ENCODE data around the gene LIN54.
"Not testable (repeated sequence)": the region's sequence is repeated elsewhere in the genome, so short reads cannot be mapped to it uniquely, and the experiment has no call there.

Gene LIN54

DNA sequence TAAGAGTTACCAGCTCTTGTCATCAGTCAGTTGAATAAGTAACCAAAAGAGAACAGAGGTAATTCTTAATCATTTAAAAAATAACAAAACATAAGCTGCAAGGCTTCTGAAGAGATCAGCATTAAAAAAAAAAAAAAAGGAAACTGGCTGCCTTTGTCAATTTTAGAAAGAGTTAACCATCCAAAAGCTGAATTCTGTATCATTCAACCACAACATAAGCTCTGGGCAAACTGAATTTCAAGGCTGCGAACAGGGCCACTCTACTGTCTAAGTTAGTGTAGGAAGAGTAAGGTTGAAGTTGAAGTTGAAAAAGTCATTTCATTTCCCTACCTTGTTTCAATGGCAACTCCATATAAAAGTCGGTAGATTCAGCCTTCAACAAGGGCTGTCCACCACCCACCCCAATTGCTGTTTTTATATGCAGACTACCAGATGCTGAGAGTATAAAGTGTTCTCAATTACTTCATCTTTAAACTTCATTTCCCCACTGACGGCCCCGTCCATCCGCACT lies 1.1 kb upstream of the LIN54 start:
- no peak for DNase-seq

DNA sequence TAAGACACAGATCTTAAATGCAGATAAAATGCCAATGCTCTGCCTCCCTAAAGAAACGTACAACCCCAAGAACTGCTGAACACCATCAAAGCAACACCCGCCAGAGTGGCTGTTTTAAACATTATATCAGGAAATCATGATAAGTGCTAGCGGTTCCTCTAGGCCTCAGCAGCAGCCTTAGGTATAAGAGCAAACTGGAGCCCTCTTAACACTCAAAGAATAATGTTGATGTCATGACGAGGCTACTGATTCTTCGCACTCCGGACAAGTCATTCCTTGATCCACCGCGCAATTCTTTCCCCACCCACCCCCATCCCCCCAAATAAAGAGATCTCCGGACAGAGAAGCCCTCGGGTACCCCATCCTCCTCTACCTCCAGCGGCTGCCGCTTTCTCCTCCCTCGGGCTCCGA lies 507 bp downstream of the LIN54 start:
- DNase-seq: no peak

DNA sequence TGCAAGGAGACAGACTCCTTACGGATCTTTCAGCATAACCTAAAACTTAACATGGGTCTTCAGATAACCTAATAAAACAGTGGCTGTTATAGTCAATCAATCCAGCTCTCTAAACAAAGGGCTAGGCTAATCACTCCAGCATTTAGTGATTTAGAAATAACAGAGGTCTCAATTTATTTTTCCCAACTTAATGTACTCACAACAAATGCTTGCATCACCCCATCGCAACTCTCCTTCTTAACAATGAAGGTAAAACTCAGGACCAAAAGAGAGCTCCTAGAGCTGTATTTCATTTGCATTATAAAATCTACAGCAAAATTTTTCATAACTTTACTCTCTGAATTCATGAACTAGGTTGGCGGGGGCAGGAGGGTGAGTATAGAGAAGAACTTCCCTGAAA lies 1.1 kb downstream of the LIN54 start:
- no peak for DNase-seq

DNA sequence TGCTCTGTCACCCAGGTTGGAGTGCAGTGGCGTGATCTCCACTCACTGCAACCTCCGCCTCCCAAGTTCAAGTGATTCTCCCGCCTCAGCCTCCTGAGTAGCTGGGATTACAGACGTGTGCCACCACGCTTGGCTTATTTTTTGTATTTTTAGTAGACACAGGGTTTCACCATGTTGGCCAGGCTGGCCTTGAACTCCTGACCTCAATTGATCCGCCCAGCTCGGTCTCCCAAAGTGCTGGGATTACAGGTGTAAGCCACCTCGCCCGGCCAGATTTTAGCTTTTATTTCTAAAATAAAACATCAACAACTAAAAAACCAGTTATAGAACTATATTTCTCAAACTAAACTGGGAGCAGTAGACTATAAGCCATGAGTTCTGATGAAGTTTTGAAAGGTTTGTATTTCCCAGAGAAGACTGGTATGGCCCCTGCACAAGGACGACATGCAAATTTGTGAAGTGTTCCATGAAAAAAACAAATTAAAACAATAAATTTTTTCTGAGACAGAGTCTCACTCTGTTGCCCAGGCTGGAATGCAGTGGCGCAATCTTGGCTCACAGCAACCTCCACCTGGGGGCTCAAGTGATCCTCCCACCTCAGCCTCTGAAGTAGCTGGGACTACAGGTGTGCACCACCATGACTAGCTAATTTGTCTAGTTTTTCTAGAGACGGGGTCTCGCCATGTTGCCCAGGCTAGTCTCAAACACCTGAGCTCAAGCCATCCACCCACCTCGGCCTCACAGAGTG lies 7.4 kb downstream of the LIN54 start:
- DNase-seq: not testable (repeated sequence)

DNA sequence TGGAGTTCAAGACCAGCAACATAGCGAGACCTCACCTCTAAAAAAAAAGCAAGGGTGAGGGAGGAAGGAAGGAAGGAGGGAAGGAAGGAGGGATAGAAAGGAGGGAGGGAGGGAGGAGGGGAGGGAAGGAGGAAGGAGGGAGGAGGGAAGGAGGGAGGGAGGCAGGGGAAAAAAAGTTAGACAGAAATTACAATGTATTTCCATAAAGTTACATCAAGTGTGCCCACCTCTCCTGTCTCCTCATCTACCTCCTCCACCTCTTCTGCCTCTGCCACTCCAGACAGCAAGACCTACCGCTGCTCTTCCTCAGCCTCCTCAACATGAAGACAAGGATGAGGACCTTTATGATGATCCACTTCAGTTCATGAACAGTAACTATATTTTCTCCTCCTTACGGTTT lies 8.3 kb downstream of the LIN54 start:
- no peak for DNase-seq

DNA sequence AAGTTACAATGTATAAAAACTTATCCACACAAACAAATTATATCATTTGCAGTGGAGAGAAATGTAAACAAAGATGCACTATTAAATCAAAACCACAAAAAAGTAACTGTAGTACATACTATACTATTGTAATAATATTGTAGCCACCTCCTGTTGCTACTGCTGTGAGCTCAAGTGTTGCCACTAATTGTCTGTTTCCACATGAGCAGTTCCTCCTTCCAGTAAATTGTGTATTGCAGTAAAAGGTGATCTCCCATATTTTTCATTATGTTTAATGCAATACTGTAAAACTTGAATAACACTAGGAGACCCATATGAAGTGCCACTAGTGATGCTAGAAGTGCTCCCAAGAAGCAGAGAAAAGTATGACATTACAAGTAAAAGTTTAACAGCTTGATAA lies 11.7 kb downstream of the LIN54 start:
- no peak for DNase-seq

DNA sequence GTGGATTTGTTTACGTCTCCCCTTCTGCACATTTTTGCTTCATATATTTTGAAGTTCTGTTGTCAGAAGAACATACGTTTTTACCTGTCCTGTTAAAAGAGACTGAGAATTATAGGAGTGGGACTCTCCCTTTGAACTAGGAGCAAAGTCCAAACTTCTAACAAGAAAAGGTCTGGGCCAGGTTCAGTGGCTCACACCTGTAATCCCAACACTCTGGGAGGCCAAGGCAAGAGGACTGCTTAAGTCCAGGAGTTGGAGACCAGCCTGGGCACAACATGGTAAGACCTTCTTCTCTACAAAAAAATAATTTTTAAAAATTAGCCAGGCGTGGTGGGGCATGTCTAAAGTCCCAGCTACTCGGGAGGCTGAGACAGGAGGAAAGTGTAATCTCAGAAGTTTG lies 15.8 kb downstream of the LIN54 start:
- DNase-seq: no peak

DNA sequence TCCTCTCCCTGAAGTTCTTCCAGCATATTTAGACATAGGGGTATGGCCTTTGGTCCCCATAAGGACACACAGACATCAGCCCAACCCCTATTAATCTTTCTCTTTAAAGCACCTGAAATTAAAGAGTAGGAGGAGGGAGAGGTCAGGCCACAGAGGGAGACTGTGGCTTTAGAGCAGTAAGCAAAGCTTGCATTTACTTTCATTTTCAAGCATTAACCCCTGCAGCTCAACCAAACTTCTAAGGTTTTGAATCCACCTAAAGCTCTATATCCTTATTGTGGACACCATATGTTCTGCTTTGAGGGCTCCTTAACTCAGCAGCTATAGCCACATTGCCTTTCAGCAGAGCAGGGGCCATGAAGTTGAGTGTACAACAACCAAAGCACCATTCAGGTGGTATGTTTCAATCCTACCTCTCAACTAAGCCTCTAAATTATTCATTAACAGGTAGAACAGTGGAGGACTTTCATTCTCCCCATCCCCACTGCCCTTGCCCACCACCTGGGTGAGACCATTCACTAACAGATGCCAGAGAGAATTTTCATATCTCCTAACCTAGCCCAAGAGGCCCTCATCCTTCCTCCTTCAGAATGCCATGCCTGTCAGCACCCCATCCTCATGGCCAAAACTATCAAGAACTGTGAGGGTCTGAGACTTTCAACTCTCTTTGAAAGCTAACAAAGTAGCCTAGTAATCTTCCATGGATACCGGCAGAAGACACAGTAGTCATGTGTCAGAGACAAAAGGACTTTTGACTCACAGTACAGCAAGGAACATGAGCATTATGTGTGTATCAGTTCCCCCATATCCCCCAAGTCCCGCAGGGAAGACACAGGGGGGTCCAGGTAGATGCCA lies 20.8 kb downstream of the LIN54 start:
- DNase-seq: no peak

DNA sequence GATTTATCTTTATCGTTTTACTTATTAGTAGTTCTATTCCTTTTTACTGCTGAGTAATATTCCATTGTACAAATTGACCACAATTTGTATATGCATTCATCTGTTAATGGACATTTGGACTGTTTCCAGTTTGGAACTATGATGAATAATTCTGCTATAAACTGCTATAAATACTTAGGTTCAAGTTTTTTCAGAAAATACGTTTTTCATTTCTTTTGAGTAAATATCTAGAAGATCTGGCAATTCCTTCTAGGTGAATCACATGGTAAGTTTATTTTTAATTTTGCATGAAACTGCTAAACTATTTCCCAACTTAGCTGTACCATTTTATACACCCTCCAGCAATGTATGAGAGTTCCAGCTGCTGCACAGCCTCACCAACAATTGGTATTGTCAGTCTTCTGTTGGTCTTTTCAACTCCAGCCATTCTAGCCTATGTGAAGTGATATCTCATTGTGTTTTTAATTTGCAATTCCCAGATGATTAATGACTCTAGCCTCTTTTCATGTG lies 22.2 kb downstream of the LIN54 start:
- no peak for DNase-seq

DNA sequence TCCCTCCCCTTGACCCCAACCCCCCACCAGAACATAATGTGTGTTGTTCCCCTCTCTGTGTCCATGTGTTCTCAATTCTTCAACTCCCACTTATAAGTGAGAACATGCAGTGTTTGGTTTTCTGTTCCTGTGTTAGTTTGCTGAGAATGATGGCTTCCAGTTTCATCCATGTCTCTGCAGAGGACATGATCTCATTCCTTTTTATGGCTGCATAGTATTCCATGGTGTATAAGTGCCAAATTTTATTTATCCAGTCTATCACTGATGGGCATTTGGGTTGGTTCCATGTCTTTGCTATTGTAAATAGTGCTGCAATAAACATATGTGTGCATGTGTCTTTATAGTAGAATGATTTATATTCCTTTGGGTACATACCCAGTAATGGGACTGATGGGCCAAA lies 23.1 kb downstream of the LIN54 start:
- DNase-seq: not testable (repeated sequence)

DNA sequence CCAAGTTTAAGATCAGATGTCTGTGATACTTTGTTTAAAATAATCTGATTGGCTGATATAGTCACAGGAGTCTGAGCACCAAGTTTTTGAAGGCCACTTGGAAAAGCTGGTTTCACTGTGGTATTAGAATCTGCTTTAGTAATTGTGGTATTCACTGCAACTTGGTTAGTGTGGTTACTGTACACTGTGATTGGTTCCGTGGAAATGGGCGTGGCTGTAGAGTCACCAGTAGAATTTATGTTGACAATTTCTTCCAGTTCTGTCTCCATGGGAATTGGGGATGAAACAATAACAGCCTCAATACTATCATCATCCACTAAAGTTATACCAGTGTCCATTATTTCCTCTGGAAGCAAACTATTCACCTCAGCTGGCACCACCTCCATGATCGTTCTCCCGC lies 26.2 kb downstream of the LIN54 start:
- no peak for DNase-seq

DNA sequence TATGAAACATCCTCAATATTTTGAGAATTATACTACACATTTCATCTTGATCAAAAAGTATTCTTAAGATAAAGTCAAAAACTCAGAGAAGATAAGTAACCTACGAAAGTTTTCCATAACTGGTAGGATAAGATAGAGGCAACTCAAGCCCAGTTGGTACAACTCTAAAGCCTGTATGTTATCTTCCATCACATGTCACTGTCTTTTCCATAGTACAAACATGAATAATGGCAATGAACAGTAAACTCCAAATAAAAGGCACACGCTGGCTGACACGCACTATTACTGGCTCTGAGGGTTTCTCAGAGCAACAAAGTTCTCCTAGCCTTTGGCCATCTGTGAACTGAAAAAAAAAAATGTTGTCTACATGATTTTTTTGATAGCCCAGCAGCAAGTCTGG lies 27.2 kb downstream of the LIN54 start:
- DNase-seq: no peak

DNA sequence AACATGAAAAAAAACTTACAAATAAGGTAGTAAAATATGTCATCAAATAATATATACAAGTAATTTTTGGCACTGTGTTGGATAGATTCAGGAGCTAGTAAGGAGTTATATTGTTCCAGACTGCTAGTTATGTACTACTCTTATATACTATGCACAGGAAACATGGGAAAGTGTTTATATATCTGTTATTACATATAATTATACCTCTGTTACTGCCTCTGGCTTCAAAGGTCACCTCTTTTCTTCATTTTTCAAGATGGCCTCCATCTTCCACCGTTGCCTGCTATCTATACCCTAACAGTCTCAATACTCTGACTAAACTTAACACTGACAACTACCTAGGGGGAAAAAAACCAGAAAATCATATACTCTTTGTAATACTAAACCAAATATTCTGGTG lies 29.5 kb downstream of the LIN54 start:
- DNase-seq: no peak

DNA sequence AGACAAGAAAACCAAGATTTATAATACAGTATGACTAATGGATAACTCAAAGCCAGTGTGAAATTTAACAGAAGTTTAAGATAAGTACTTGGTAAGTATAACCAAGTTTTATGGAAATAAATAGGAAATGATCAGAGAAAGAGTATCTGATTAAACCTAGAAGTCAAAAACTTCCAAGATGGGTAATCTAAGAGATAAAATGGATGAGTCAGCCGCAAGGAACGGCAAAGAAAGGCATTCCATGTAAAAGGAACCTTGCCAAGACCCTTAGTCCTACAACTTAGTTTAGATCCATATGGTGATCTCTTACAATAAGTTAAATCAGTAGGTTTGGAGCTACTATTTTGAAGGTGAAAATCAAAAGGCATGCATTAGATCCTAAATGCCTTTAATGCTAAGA lies 34.8 kb downstream of the LIN54 start:
- no peak for DNase-seq

DNA sequence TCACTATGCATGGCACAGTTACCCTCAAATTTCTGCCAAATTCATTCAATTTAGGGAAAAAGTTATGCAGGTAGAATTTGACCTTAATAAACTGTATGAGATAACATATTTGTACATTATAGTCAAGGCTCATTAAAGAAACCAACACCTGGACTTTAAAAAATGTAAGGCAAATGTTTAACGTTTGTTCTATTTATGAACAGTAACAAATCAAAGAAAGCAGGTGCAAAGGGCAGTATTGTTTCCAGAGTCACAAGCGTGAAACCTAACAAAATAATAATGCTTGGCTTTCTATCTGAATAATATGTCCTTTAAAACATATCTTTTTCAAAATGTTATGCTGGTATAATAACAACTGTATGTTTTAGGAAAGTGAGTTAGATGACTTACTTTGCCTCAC lies 41.2 kb downstream of the LIN54 start:
- no peak for DNase-seq

DNA sequence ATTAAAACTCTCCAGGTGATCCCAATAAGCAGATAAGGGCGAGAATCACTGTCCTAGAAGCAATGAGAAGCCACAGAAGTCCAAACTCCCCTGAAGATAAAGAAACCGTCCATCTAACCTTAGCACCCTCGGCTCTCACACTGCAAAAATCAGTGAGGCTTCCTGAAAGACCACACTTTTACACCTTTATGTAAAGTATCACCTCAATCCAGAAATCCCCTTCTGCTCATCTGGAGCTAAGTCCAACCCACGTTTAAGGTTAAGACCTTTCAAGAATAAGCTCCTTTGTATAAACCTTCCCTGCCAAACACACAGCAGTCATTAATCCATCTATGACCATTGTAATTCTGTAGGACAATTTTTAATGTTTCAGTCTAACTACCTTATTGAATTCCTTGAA lies 41.7 kb downstream of the LIN54 start:
- no peak for DNase-seq

DNA sequence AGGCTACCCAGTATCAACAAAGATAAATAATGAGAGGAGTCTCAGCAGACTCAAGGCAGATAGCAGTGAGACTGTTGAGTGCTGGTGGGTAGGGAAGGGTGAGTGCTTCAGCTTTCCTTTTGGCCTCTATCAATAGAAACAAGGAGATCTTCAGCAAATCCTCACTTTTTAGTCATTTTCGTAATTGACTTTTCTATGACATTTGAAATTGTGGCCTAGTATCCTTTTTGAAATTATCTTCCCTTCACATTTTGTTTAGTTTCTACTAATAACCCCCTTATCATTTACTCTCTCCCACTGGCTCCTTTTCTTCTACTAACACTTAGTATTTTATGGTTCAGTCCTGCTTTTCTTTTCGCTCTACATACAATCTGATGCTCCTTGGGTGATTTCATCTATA lies 44.9 kb downstream of the LIN54 start:
- no peak for DNase-seq

DNA sequence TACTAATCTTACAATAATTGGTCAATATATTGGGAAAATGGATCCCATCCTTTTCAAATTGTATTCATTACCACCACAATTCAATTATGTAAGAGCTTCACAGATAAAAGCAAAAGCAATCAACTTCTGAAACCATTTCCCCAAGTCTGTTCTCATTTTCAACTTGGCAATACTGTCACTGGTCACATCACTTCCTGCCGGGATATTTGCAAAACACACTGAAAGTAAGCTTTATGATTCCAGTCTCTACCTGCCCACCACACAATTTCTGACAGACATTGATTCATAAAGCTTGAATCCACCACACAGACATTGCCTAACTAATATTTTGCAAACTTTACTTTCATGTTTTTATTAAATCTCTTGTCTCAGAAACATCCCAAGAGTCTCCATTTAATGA lies 53.6 kb downstream of the LIN54 start:
- DNase-seq: no peak

DNA sequence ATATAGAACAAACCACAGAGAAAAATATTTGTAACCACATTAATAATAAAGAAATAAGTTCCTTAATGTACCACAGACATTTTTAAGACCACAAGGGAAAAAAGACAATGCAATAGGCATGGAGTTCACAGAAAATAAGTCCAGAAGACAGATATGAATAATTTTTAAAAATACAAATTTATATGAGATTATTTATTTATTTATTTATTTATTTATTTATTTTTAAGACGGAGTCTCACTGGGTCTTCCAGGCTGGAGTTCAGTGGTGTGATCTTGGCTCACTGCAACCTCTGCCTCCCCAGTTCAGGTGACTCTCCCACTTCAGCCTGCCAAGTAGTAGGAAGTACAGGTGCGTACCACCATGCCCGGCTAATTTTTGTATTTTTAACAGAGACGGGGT lies 56.4 kb downstream of the LIN54 start:
- no peak for DNase-seq

DNA sequence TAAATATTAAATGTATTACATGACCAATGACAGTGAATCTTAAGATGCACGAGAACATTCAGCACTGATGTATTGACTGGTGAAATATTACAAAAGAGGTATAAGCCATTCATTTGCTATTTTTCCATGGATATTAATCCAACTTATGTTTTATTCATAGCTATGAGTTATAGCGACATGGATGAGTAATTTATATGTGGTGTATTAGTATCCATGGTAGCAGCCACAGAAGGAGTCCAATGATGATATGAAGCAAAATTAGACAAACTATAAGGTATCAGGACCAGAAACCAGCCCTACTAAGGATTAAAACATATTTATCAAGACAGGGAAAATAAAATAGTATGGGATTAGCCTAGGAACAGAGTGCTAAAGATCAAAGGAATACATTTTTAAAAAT lies 59.4 kb downstream of the LIN54 start:
- no peak for DNase-seq

DNA sequence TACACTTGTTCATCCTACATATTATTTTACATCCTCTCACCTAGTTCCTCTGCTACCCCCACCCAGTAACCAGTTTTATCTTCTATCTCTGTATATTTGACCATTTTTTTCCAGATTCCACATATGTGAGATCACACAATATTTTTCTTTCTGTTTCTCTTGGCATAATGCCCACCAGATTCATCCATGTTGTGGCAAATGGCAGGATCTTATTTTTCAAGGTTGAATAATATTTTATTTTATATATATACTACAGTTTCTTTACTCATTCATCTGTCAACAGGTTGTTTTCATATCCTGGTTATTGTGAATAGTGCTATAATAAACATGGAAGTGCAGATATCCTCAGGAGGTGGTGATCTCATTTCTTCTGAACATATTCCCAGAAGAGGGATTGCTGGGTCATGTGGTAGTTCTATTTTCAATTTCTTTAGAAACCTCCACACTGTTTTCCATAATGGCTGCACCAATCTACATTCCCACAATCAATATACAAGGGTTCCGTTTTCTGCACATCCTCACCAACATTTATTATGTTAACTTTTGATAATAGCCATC lies 61.9 kb downstream of the LIN54 start:
- no peak for DNase-seq

DNA sequence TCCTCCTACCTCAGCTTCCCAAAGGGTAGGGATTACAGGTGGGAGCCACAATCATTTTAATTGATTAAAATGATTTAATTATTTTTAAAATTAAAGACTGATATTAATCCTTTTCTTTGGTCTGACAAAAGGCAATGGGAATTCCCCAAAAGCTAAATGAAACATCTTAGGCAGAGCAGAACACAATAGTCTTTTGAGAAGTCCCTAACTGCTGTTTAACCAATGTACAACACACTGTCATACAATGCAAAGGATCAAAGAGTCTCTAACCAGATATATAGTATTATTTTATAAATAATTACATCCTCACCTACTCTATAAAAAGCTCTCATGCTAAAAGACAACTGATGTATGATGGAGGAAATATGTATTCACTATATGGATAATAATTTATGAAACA lies 63.1 kb downstream of the LIN54 start:
- no peak for DNase-seq

DNA sequence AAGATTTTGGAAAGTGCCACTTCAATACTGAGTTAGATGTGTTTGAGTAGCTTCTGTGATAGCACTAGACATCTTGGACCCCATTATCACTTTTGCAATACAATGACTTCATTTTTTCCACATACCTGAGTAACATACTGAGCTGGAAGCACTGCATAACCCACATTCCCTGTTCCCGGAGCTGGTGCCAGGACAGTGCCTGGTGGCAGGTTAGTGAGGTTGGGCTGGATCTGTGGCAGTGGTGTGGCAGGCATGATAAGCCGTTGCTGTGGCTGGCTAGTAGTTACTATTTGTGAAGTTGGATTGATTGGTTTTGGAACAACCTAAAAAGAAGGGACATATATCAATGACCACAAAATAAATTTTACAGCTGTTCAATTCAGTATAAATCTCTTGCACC lies 71.2 kb downstream of the LIN54 start:
- no peak for DNase-seq

DNA sequence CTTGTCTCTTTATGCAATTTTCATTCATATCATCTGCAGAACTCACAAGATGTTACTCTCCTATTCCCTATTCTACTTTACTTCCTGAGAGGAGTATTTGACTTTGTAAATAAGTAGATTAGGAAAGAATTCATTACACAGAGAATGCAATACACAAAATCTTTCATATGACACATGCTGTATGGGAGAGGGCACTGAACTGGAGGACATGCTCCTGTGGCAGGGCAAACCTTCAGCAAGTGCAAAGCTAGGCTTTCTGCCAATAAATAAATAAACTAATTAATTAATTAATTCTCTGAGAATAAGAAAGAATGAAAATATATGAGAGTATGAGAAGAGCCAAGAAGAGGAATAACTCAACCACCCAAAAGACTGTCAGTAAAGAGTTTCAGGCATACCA lies 76.2 kb downstream of the LIN54 start:
- DNase-seq: no peak

All from stimulated activated CD4-positive, alpha-beta T cell treated with anti-CD3 and anti-CD28 coated beads, Interleukin-2, amount 100 ng/mL, for 48 hours (primary cell).